Lower lobe of right lung (tissue), 2 donors: ENCODE data around the gene NR2E3. TPM values are rescaled to one million over a fixed set of nuclear protein-coding genes. Genes with fewer than 3 reads are reported as not detected.

Experiments used
- ATAC-seq, 2 donors: fragments of 200-7000 bp; cut with Tn5 transposase; one replicate each; pipeline ENCODE4 v1.9.1; 2020 to 2022; ENCODE audit warnings: mild to moderate bottlenecking in 2 of 2, moderate library complexity in 2 of 2
- DNase-seq: peaks from one replicate; pipeline ENCODE4 v3.0.0-alpha.2; 2020
- H3K27ac ChIP-seq: fragments of 200-600 bp; one replicate; pipeline ENCODE4 v1.8.0; 2022
- H3K27me3 ChIP-seq: fragments of 200-600 bp; one replicate; pipeline ENCODE4 v1.8.0; 2022; ENCODE audit warnings: low read depth
- H3K36me3 ChIP-seq: fragments of 200-600 bp; one replicate; pipeline ENCODE4 v1.8.0; 2022; ENCODE audit warnings: mild to moderate bottlenecking
- H3K4me1 ChIP-seq: fragments of 200-600 bp; one replicate; pipeline ENCODE4 v1.8.0; 2022
- H3K4me3 ChIP-seq: fragments of 200-600 bp; one replicate; pipeline ENCODE4 v1.8.0; 2022; ENCODE audit warnings: mild to moderate bottlenecking
- H3K9me3 ChIP-seq: fragments of 200-600 bp; one replicate; pipeline ENCODE4 v1.8.0; 2022
- intact Hi-C: fragments of 100-400 bp; cut with DNase I; formaldehyde crosslinking; loops from one replicate; pipeline ENCODE4 v1.11.0; 2022
- total RNA-seq: library from RNA; stranded (reverse); fragmentation: NEBNext Ultra II Directional; extraction: Animal tissue kit (Norgen Biotek cat#: 25700); gene quantifications from one replicate; pipeline ENCODE4 v1.2.1, GENCODE V29; 2021
- TF ChIP-seq, protein P1 (sequence below): fragments of 200-600 bp; IDR thresholded peaks from one replicate; pipeline ENCODE4 v1.8.0; 2022; ENCODE audit warnings: antibody characterized with exemption, mild to moderate bottlenecking
- donor health status: DM: no; HTN: yes; CAD: no; lungs with severe emphysema.

Gene NR2E3
- total RNA-seq, 1 donor from 2014 or later, result not detected

DNA sequence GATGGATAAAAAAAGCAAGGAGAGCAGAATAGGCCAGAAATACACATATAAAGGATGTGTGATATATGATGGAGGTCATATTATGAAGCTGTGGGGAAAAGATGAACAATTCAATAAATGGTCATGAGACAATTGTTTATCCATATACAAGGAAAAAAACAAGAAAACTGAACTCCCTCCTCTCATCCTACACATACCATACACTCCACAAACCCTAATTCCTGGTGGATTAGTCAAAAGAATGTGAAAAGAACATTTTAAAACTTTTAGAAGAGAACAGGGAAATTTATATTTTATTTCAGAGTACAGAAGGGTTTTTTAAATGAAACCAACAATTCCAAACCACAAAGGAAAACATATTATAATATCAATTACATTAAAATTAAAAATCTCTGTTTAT lies 34.5 kb upstream of the NR2E3 start:
- ATAC-seq (no peak), DNase-seq (no peak)
- peaks cover 10% of the 10 kb centered on the region for H3K4me1 ChIP-seq
- no peaks in the 10 kb centered on the region for H3K9me3 ChIP-seq
- intact Hi-C loops, result no loop called here
- H3K4me3 ChIP-seq, result no peak overlapping the region
- no peak overlapping the region for H3K27ac ChIP-seq
- H3K36me3 ChIP-seq, result no peaks in the 10 kb centered on the region
- no peaks in the 10 kb centered on the region for H3K27me3 ChIP-seq
- TF ChIP-seq, protein P1, sequence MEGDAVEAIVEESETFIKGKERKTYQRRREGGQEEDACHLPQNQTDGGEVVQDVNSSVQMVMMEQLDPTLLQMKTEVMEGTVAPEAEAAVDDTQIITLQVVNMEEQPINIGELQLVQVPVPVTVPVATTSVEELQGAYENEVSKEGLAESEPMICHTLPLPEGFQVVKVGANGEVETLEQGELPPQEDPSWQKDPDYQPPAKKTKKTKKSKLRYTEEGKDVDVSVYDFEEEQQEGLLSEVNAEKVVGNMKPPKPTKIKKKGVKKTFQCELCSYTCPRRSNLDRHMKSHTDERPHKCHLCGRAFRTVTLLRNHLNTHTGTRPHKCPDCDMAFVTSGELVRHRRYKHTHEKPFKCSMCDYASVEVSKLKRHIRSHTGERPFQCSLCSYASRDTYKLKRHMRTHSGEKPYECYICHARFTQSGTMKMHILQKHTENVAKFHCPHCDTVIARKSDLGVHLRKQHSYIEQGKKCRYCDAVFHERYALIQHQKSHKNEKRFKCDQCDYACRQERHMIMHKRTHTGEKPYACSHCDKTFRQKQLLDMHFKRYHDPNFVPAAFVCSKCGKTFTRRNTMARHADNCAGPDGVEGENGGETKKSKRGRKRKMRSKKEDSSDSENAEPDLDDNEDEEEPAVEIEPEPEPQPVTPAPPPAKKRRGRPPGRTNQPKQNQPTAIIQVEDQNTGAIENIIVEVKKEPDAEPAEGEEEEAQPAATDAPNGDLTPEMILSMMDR, result no peak

DNA sequence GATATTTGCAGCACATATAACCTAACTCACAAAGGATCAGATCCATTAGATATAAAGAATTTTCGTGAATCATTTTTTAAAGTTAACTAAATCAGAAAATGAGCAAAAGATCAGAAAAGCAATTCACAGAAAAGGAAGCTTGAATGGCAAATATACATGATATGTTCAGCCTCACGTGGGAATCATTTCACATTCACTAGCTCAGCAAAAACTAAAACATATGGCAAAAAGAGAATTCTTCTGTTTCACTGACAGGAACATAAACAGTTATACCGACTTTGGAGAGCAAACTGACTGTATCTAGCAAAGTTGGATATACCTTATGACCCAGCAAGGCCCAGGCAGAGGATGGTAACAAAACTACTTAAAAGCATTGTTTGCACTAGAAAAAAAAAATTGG lies 34.0 kb upstream of the NR2E3 start:
- TF ChIP-seq, protein P1, result no peak
- intact Hi-C loops, result no loop called here
- no peak overlapping the region for H3K4me3 ChIP-seq
- DNase-seq, result no peak
- H3K36me3 ChIP-seq, result no peaks in the 10 kb centered on the region
- no peaks in the 10 kb centered on the region for H3K9me3 ChIP-seq
- H3K27ac ChIP-seq, result no peak overlapping the region
- no peak for ATAC-seq
- H3K27me3 ChIP-seq, result no peaks in the 10 kb centered on the region
- H3K4me1 ChIP-seq, result peaks cover 10% of the 10 kb centered on the region

DNA sequence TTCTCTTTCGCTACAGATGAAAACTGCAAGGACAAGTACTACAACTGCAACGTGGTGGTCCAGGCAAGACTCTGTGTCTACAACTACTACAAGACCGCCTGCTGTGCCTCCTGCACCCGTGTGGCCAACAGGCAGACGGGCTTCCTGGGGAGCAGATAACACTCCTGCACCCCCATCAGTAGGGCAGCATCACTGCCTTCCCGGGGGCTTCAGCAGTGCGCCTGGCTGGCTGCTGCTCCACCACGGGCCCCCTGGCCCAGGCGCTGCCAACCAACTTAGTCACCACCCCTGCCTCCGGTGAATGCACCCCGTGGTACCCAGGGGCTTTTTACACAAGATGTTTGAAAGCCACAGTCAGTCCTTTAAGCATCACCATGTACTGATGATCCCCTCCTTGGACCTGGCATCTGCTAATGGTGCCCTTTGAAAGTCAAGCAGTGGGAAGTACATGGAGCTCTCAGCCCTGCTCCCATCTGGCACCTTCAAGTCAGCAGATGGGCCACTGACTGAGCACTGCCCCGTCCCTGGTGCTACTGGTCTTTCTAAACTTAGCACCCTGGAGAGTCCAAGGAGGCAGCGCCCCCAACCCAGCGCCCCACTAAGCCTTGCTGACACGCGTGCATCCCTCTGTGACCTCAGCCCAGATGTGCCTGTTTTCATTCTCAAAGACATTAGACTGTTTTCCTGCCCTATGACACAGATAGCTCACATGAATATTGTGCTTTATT lies 33.0 kb upstream of the NR2E3 start:
- DNase-seq (no peak), ATAC-seq (no peak)
- H3K27me3 ChIP-seq, result no peaks in the 10 kb centered on the region
- intact Hi-C loops, result no loop called here
- H3K27ac ChIP-seq, result no peak overlapping the region
- H3K4me3 ChIP-seq, result no peak overlapping the region
- no peaks in the 10 kb centered on the region for H3K36me3 ChIP-seq
- no peaks in the 10 kb centered on the region for H3K9me3 ChIP-seq
- H3K4me1 ChIP-seq, result peaks cover 10% of the 10 kb centered on the region
- TF ChIP-seq, protein P1, result no peak

DNA sequence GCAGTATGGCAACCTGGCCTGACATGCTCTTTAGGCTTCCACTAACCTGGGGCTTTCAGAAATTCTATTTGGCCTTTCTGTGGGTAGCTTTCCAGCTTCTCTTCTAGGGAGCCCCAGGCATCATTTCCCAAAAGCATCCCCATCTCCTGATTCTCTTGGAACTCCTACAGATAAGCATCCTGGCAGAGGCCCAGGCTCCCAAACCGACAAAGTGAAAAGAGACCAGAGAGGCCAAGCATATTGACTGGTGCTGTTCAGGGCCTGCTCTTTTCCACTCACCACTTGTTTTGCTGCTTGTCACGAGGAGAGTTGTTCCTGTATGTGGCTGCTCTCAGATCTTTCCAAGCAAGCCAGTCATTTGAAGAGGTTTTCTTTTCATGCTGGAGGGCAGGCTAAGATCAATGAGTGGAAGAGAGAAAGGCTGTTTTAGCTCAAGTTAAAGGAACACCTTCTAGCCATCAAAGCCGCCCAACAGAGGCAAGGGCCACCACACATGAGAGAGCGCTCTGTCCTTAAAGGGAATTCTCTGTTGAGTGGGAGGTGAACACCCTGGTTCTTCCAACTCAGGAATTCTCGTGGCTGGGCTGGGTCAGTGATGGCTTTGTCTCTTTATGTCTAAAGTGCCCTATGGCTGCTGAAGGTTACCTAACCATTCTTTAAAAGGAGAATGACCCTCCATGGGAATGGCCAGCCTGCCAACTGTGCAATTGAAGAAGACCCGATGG lies 31.1 kb upstream of the NR2E3 start:
- ATAC-seq (no peak), DNase-seq (no peak)
- no peaks in the 10 kb centered on the region for H3K9me3 ChIP-seq
- no peak overlapping the region for H3K27ac ChIP-seq
- peaks cover 10% of the 10 kb centered on the region for H3K4me1 ChIP-seq
- H3K36me3 ChIP-seq, result no peaks in the 10 kb centered on the region
- intact Hi-C loops, result no loop called here
- no peaks in the 10 kb centered on the region for H3K27me3 ChIP-seq
- H3K4me3 ChIP-seq, result no peak overlapping the region
- TF ChIP-seq, protein P1, result no peak

DNA sequence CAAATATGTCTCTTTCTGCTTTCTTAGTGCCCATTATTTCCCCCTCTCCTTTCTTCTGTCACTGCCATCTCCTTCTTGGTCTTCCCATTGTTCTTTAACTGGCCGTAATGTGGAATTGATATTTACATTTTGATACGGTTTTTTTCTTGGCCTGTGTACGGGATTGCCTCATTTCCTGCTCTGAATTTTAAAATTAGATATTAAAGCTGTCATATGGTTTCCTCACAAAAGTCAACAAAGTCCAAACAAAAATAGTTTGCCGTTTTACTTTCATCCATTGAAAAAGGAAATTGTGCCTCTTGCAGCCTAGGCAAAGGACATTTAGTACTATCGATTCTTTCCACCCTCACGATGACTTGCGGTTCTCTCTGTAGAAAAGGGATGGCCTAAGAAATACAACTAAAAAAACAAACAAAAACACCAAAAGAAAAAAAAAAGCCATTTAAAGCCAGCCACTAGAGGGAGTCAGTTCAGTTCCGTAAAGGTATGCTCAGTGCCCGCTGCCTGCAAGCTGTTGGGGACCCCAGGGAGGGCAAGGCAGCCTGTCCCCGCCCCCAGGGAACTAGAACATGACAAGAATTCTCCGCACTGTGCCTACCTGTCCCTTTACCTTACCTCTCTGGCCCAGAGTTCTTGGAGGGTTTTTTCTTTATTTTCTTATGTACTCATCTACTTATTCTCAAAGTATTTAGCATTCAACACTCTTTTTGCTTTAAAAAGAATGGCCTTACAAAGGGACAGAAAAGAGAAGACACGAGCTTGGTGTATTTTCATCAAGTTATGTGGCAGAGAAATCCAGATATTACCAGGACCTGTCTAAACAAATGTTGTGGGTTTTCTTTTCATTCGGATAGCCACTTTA lies 30.0 kb upstream of the NR2E3 start:
- Histone ChIP-seq H3K27me3 (no peaks in the 10 kb centered on the region), H3K4me1 (peaks cover 10% of the 10 kb centered on the region), H3K36me3 (no peaks in the 10 kb centered on the region), H3K4me3 (no peak overlapping the region), H3K9me3 (no peaks in the 10 kb centered on the region), H3K27ac (peak overlapping the region; percentile 9)
- TF ChIP-seq, protein P1, result peak; percentile 69
- ATAC-seq (peak; percentile 59 to 61), DNase-seq (no peak)
- intact Hi-C loops, result no loop called here
